HG03025 (cell line): Measurements from ENCODE around the gene METTL8.
"Not testable (repeated sequence)": the region's sequence is repeated elsewhere in the genome, so short reads cannot be mapped to it uniquely, and the experiment has no call there.

ENCODE experiments used
- ATAC-seq: cut with Tn5 transposase; IDR thresholded peaks from one replicate; pipeline ENCODE4 v1.9.1; 2021; ENCODE audit warnings: mild to moderate bottlenecking, moderate library complexity; ENCODE audit not compliant: unreplicated experiment, low FRiP score

Gene METTL8

GRCh38 chr2:171317492-171318125 lies 116.2 kb downstream of the METTL8 start:
- no peak for ATAC-seq

- ATAC-seq, result no peak
Observed at GRCh38 chr2:171316755-171317337, 116.9 kb downstream of the METTL8 start.

GRCh38 chr2:171316220-171316619 lies 117.6 kb downstream of the METTL8 start:
- no peak for ATAC-seq

- no peak for ATAC-seq
Observed at GRCh38 chr2:171315781-171316180, 118.0 kb downstream of the METTL8 start.

- not testable (repeated sequence) for ATAC-seq
Observed at GRCh38 chr2:171312182-171312581, 121.6 kb downstream of the METTL8 start.

- not testable (repeated sequence) for ATAC-seq
Observed at GRCh38 chr2:171311589-171311988, 122.2 kb downstream of the METTL8 start.

- ATAC-seq, result no peak
Observed at GRCh38 chr2:171310889-171311288, 122.9 kb downstream of the METTL8 start.

- no peak for ATAC-seq
Observed at GRCh38 chr2:171309455-171310286, 124.1 kb downstream of the METTL8 start.

GRCh38 chr2:171308280-171309054 lies 125.3 kb downstream of the METTL8 start:
- no peak for ATAC-seq

GRCh38 chr2:171307560-171307959 lies 126.2 kb downstream of the METTL8 start:
- ATAC-seq, result no peak

GRCh38 chr2:171297956-171298355 lies 135.8 kb downstream of the METTL8 start:
- no peak for ATAC-seq

GRCh38 chr2:171294608-171295007 lies 139.2 kb downstream of the METTL8 start:
- ATAC-seq, result no peak

GRCh38 chr2:171293661-171294060 lies 140.1 kb downstream of the METTL8 start:
- no peak for ATAC-seq

- no peak for ATAC-seq
Observed at GRCh38 chr2:171289991-171290390, 143.8 kb downstream of the METTL8 start.

- no peak for ATAC-seq
Observed at GRCh38 chr2:171289316-171289715, 144.5 kb downstream of the METTL8 start.

- no peak for ATAC-seq
Observed at GRCh38 chr2:171287611-171288010, 146.2 kb downstream of the METTL8 start.

- ATAC-seq, result no peak
Observed at GRCh38 chr2:171287036-171287571, 146.7 kb downstream of the METTL8 start.

- no peak for ATAC-seq
Observed at GRCh38 chr2:171281110-171281509, 152.7 kb downstream of the METTL8 start.

- ATAC-seq, result no peak
Observed at GRCh38 chr2:171279983-171280790, 153.6 kb downstream of the METTL8 start.

- no peak for ATAC-seq
Observed at GRCh38 chr2:171274757-171275156, 159.0 kb downstream of the METTL8 start.
